ENCODE measurements around the gene DBH.
"Not testable (repeated sequence)": the region's sequence is repeated elsewhere in the genome, so short reads cannot be mapped to it uniquely, and the experiment has no call there.

Gene DBH

GRCh38 chr9:133618726-133619125, 17.4 kb upstream of the DBH start:
- TF ChIP-seq, protein P1, sequence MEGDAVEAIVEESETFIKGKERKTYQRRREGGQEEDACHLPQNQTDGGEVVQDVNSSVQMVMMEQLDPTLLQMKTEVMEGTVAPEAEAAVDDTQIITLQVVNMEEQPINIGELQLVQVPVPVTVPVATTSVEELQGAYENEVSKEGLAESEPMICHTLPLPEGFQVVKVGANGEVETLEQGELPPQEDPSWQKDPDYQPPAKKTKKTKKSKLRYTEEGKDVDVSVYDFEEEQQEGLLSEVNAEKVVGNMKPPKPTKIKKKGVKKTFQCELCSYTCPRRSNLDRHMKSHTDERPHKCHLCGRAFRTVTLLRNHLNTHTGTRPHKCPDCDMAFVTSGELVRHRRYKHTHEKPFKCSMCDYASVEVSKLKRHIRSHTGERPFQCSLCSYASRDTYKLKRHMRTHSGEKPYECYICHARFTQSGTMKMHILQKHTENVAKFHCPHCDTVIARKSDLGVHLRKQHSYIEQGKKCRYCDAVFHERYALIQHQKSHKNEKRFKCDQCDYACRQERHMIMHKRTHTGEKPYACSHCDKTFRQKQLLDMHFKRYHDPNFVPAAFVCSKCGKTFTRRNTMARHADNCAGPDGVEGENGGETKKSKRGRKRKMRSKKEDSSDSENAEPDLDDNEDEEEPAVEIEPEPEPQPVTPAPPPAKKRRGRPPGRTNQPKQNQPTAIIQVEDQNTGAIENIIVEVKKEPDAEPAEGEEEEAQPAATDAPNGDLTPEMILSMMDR (IDR thresholded peaks at IDR 0.05; ENCODE audit: borderline replicate concordance, extremely low read depth, low read length, poor library complexity, severe bottlenecking): no peak
- no peak overlapping the region for H3K4me2 ChIP-seq (ENCODE audit: insufficient read depth, low read length)
- no peak for DNase-seq

GRCh38 chr9:133619791-133620190, 16.4 kb upstream of the DBH start:
- H3K9ac ChIP-seq (ENCODE audit: low read depth, low read length): no peak overlapping the region
- H3K27me3 ChIP-seq (ENCODE audit: insufficient read depth, low read length, poor library complexity): no peaks in the 10 kb centered on the region
- peak; percentile 98 for ATAC-seq (ENCODE audit: insufficient read depth, low read depth)
- TF ChIP-seq, protein P1 (IDR thresholded peaks at IDR 0.05; ENCODE audit: borderline replicate concordance, extremely low read depth, low read length, poor library complexity, severe bottlenecking): no peak
- no peak for TF ChIP-seq EZH2 (IDR thresholded peaks at IDR 0.05; ENCODE audit: borderline replicate concordance, low read depth, low read length, severe bottlenecking)
- H3K4me3 ChIP-seq (ENCODE audit: low read depth in 1 of 2, low read length in 2 of 2): no peak overlapping the region
- H3K4me1 ChIP-seq (ENCODE audit: insufficient read depth, low read length): peaks cover 22% of the 10 kb centered on the region
- H3K4me2 ChIP-seq (ENCODE audit: insufficient read depth, low read length): peak overlapping the region; percentile 43
- H3K9me3 ChIP-seq (ENCODE audit: insufficient read depth, low read length, severe bottlenecking): peaks cover under 1% of the 10 kb centered on the region
- H3K27ac ChIP-seq (ENCODE audit: low read length): peak overlapping the region; percentile 11; the same call in 1 of the 2 replicates
- no peaks in the 10 kb centered on the region for H3K36me3 ChIP-seq (ENCODE audit: insufficient read depth, low read length)
- H3K79me2 ChIP-seq (ENCODE audit: insufficient read depth, low read length): no peaks in the 10 kb centered on the region
- no peaks in the 10 kb centered on the region for H4K20me1 ChIP-seq (ENCODE audit: insufficient read depth, low read length)
- H2AFZ ChIP-seq (ENCODE audit: low read depth, low read length): no peak overlapping the region
- DNase-seq: peak; percentile 81

More at GRCh38 chr9:133618726-133619125, 17.4 kb upstream of the DBH start:
- Histone ChIP-seq H3K27ac (ENCODE audit: low read length) (no peak overlapping the region), H3K27me3 (ENCODE audit: insufficient read depth, low read length, poor library complexity) (no peaks in the 10 kb centered on the region), H3K4me1 (ENCODE audit: insufficient read depth, low read length) (peaks cover 22% of the 10 kb centered on the region), H2AFZ (ENCODE audit: low read depth, low read length) (no peak overlapping the region), H3K4me3 (ENCODE audit: low read depth in 1 of 2, low read length in 2 of 2) (no peak overlapping the region), H3K9me3 (ENCODE audit: insufficient read depth, low read length, severe bottlenecking) (no peaks in the 10 kb centered on the region), H3K9ac (ENCODE audit: low read depth, low read length) (no peak overlapping the region), H3K36me3 (ENCODE audit: insufficient read depth, low read length) (no peaks in the 10 kb centered on the region), H3K79me2 (ENCODE audit: insufficient read depth, low read length) (no peaks in the 10 kb centered on the region), H4K20me1 (ENCODE audit: insufficient read depth, low read length) (no peaks in the 10 kb centered on the region)
- ATAC-seq (ENCODE audit: insufficient read depth, low read depth): no peak

- Histone ChIP-seq H3K4me1 (ENCODE audit: insufficient read depth, low read length) (peaks cover 22% of the 10 kb centered on the region), H3K36me3 (ENCODE audit: insufficient read depth, low read length) (no peaks in the 10 kb centered on the region), H3K4me3 (ENCODE audit: low read depth in 1 of 2, low read length in 2 of 2) (no peak overlapping the region), H3K9me3 (ENCODE audit: insufficient read depth, low read length, severe bottlenecking) (peaks cover 3% of the 10 kb centered on the region), H2AFZ (ENCODE audit: low read depth, low read length) (no peak overlapping the region), H3K4me2 (ENCODE audit: insufficient read depth, low read length) (no peak overlapping the region), H3K9ac (ENCODE audit: low read depth, low read length) (no peak overlapping the region), H3K27ac (ENCODE audit: low read length) (no peak overlapping the region), H4K20me1 (ENCODE audit: insufficient read depth, low read length) (no peaks in the 10 kb centered on the region), H3K27me3 (ENCODE audit: insufficient read depth, low read length, poor library complexity) (no peaks in the 10 kb centered on the region), H3K79me2 (ENCODE audit: insufficient read depth, low read length) (no peaks in the 10 kb centered on the region)
- ATAC-seq (ENCODE audit: insufficient read depth, low read depth) (no peak), DNase-seq (no peak)
- TF ChIP-seq, protein P1 (IDR thresholded peaks at IDR 0.05; ENCODE audit: borderline replicate concordance, extremely low read depth, low read length, poor library complexity, severe bottlenecking): no peak
- TF ChIP-seq EZH2 (IDR thresholded peaks at IDR 0.05; ENCODE audit: borderline replicate concordance, low read depth, low read length, severe bottlenecking): no peak
Measured at GRCh38 chr9:133621725-133622267, 14.4 kb upstream of the DBH start.

DNA sequence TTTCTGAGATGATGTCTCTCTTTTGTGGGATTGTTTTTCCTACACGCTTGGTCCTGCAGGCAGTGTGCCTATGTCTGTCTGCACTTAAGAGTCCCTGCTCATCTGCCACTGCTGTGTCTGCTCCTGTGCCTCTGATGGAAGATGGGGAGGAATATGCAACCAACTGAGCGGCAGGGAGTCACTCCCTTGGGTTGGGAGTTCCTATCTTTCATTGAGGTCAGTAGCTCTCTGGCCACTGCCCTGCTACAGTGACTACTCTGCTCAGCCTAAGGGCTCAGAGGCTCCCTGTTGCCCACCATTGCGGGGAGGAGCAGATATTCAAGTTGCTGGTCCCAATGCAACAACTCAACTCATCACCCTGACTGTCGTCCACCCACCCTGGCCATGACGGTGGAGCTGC, 13.6 kb upstream of the DBH start:
- no peak overlapping the region for H3K27ac ChIP-seq (ENCODE audit: low read length)
- H3K9me3 ChIP-seq (ENCODE audit: insufficient read depth, low read length, severe bottlenecking): peaks cover 3% of the 10 kb centered on the region
- H2AFZ ChIP-seq (ENCODE audit: low read depth, low read length): no peak overlapping the region
- no peak overlapping the region for H3K4me2 ChIP-seq (ENCODE audit: insufficient read depth, low read length)
- no peak overlapping the region for H3K4me3 ChIP-seq (ENCODE audit: low read depth in 1 of 2, low read length in 2 of 2)
- peaks cover 22% of the 10 kb centered on the region for H3K4me1 ChIP-seq (ENCODE audit: insufficient read depth, low read length)
- TF ChIP-seq, protein P1 (IDR thresholded peaks at IDR 0.05; ENCODE audit: borderline replicate concordance, extremely low read depth, low read length, poor library complexity, severe bottlenecking): no peak
- no peak for TF ChIP-seq EZH2 (IDR thresholded peaks at IDR 0.05; ENCODE audit: borderline replicate concordance, low read depth, low read length, severe bottlenecking)
- H4K20me1 ChIP-seq (ENCODE audit: insufficient read depth, low read length): no peaks in the 10 kb centered on the region
- DNase-seq (no peak), ATAC-seq (ENCODE audit: insufficient read depth, low read depth) (no peak)
- no peaks in the 10 kb centered on the region for H3K36me3 ChIP-seq (ENCODE audit: insufficient read depth, low read length)
- H3K27me3 ChIP-seq (ENCODE audit: insufficient read depth, low read length, poor library complexity): no peaks in the 10 kb centered on the region
- no peak overlapping the region for H3K9ac ChIP-seq (ENCODE audit: low read depth, low read length)
- H3K79me2 ChIP-seq (ENCODE audit: insufficient read depth, low read length): no peaks in the 10 kb centered on the region

DNA sequence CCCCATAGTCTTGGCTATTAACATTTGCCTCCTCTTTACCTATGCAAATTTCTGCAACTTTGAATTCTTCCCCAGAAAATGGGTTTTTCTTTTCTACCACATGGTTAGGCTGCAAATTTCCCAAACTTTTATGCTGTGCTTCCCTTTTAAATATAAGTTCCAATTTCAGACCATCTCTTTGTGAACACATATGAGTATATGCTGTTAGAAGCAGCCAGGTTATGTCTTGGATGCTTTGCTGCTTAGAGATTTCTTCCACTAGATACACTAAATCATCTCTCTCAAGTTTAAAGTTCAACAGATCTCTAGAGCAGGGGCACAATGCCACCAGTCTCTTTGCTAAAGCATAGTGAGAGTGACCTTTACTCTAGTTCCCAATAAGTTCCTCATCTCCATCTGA, 10.2 kb upstream of the DBH start:
- not testable (repeated sequence) for H3K4me1 ChIP-seq (ENCODE audit: insufficient read depth, low read length); H3K9me3 ChIP-seq (ENCODE audit: insufficient read depth, low read length, severe bottlenecking); H4K20me1 ChIP-seq (ENCODE audit: insufficient read depth, low read length); H2AFZ ChIP-seq (ENCODE audit: low read depth, low read length); ATAC-seq (ENCODE audit: insufficient read depth, low read depth); H3K27ac ChIP-seq (ENCODE audit: low read length); H3K36me3 ChIP-seq (ENCODE audit: insufficient read depth, low read length); H3K27me3 ChIP-seq (ENCODE audit: insufficient read depth, low read length, poor library complexity); H3K9ac ChIP-seq (ENCODE audit: low read depth, low read length); H3K4me3 ChIP-seq (ENCODE audit: low read depth in 1 of 2, low read length in 2 of 2); H3K79me2 ChIP-seq (ENCODE audit: insufficient read depth, low read length); H3K4me2 ChIP-seq (ENCODE audit: insufficient read depth, low read length); DNase-seq

All from DND-41 (cell line).